Measurements from ENCODE around the gene SREK1. TPM values are rescaled to one million over a fixed set of nuclear protein-coding genes. Genes with fewer than 3 reads are reported as not detected.
A peak's percentile ranks its signal among the peaks of the same experiment; 100 is the strongest.
"Not testable (repeated sequence)": the region's sequence is repeated elsewhere in the genome, so short reads cannot be mapped to it uniquely, and the experiment has no call there.

The SREK1 gene
- total RNA-seq, 1 donor from 2014 or later = 71.2 TPM

DNA sequence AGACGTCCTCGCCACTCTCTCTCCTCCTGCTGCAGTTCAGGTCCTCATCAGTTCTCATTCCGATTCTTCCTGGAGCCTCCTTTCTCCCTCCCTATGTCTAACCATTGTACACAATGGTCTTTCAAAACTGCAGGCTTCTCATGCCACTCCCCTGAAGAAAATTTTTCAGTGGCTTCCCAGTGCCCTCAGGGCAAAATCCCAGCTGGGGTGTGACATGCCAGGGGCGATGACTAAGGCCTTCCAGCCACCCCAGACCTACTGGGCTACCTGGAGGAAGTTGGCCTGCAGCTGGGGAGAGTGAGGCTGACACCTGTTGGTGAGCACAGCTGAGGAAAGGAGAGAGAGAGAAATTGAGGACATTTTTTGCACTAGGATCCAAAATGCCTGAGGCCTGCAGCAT is 65.2 kb downstream of the SREK1 start:
- no peak for TF ChIP-seq CTCF (IDR thresholded peaks at IDR 0.05)
- Mint-ChIP-seq H3K4me1 (ENCODE audit: unreplicated experiment) (peaks cover 12% of the 10 kb centered on the region), H3K27me3 (ENCODE audit: unreplicated experiment) (peaks cover 2% of the 10 kb centered on the region), H3K9me3 (ENCODE audit: unreplicated experiment) (no peaks in the 10 kb centered on the region), H3K27ac (ENCODE audit: unreplicated experiment) (no peak overlapping the region), H3K4me3 (ENCODE audit: unreplicated experiment) (no peak overlapping the region), H3K36me3 (ENCODE audit: unreplicated experiment) (peaks cover 2% of the 10 kb centered on the region)
- DNase-seq (ENCODE audit: extremely low spot score, unreplicated experiment) = no peak

DNA sequence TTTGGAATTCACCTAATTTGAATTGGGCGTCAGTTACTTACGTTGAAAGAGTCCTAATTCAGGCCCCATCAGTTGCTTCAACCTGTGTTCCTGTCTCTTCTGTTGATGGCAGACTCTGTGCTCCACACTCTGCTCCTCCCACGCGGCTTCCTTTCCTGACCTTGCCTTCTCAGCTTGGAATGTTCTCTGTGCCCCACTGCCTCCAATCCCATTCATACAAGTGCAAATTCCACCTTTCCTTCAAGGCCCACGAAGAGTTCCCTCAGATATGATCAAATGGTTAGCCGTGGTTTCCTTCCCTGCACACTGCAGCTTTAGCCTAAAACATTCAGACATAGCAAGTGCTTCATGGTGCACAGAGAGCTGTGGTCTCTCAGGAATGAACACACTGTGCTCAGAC is 65.7 kb downstream of the SREK1 start:
- no peak for DNase-seq (ENCODE audit: extremely low spot score, unreplicated experiment)
- Mint-ChIP-seq H3K27me3 (ENCODE audit: unreplicated experiment) (peaks cover 2% of the 10 kb centered on the region), H3K27ac (ENCODE audit: unreplicated experiment) (no peak overlapping the region), H3K4me3 (ENCODE audit: unreplicated experiment) (no peak overlapping the region), H3K4me1 (ENCODE audit: unreplicated experiment) (peaks cover 12% of the 10 kb centered on the region), H3K9me3 (ENCODE audit: unreplicated experiment) (no peaks in the 10 kb centered on the region), H3K36me3 (ENCODE audit: unreplicated experiment) (peaks cover 2% of the 10 kb centered on the region)
- TF ChIP-seq CTCF (IDR thresholded peaks at IDR 0.05) = no peak

- H3K27me3 Mint-ChIP-seq (ENCODE audit: unreplicated experiment) = peaks cover 18% of the 10 kb centered on the region
- H3K9me3 Mint-ChIP-seq (ENCODE audit: unreplicated experiment) = no peaks in the 10 kb centered on the region
- peaks cover 3% of the 10 kb centered on the region for H3K4me1 Mint-ChIP-seq (ENCODE audit: unreplicated experiment)
- no peak overlapping the region for H3K27ac Mint-ChIP-seq (ENCODE audit: unreplicated experiment)
- H3K36me3 Mint-ChIP-seq (ENCODE audit: unreplicated experiment) = no peaks in the 10 kb centered on the region
- no peak for DNase-seq (ENCODE audit: extremely low spot score, unreplicated experiment)
- no peak overlapping the region for H3K4me3 Mint-ChIP-seq (ENCODE audit: unreplicated experiment)
- no peak for TF ChIP-seq CTCF (IDR thresholded peaks at IDR 0.05)
Observed at GRCh38 chr5:66213533-66213932, 69.4 kb downstream of the SREK1 start.

- Mint-ChIP-seq H3K9me3 (ENCODE audit: unreplicated experiment) (peaks cover 8% of the 10 kb centered on the region), H3K4me1 (ENCODE audit: unreplicated experiment) (no peaks in the 10 kb centered on the region), H3K27ac (ENCODE audit: unreplicated experiment) (no peak overlapping the region), H3K36me3 (ENCODE audit: unreplicated experiment) (no peaks in the 10 kb centered on the region), H3K4me3 (ENCODE audit: unreplicated experiment) (no peak overlapping the region), H3K27me3 (ENCODE audit: unreplicated experiment) (peaks cover 31% of the 10 kb centered on the region)
- DNase-seq (ENCODE audit: extremely low spot score, unreplicated experiment) = no peak
- no peak for TF ChIP-seq CTCF (IDR thresholded peaks at IDR 0.05)
Observed at GRCh38 chr5:66222455-66222854, 78.4 kb downstream of the SREK1 start.

GRCh38 chr5:66222896-66223295 is 78.8 kb downstream of the SREK1 start:
- H3K9me3 Mint-ChIP-seq (ENCODE audit: unreplicated experiment); DNase-seq (ENCODE audit: extremely low spot score, unreplicated experiment); H3K4me3 Mint-ChIP-seq (ENCODE audit: unreplicated experiment); H3K36me3 Mint-ChIP-seq (ENCODE audit: unreplicated experiment); H3K27ac Mint-ChIP-seq (ENCODE audit: unreplicated experiment); H3K4me1 Mint-ChIP-seq (ENCODE audit: unreplicated experiment): not testable (repeated sequence)
- peaks cover 27% of the 10 kb centered on the region for H3K27me3 Mint-ChIP-seq (ENCODE audit: unreplicated experiment)

- no peaks in the 10 kb centered on the region for H3K4me1 Mint-ChIP-seq (ENCODE audit: unreplicated experiment)
- DNase-seq (ENCODE audit: extremely low spot score, unreplicated experiment) = no peak
- peaks cover 21% of the 10 kb centered on the region for H3K27me3 Mint-ChIP-seq (ENCODE audit: unreplicated experiment)
- TF ChIP-seq CTCF (IDR thresholded peaks at IDR 0.05) = peak; percentile 28
- H3K27ac Mint-ChIP-seq (ENCODE audit: unreplicated experiment) = no peak overlapping the region
- H3K9me3 Mint-ChIP-seq (ENCODE audit: unreplicated experiment) = peaks cover 8% of the 10 kb centered on the region
- no peak overlapping the region for H3K4me3 Mint-ChIP-seq (ENCODE audit: unreplicated experiment)
- no peaks in the 10 kb centered on the region for H3K36me3 Mint-ChIP-seq (ENCODE audit: unreplicated experiment)
Observed at GRCh38 chr5:66223637-66224036, 79.5 kb downstream of the SREK1 start.

All from osteocyte (in vitro differentiated cells).